Osteoblast (primary cell): ENCODE measurements around the gene DYNLRB1. TPM values are rescaled to one million over a fixed set of nuclear protein-coding genes. Genes with fewer than 3 reads are reported as not detected.

ENCODE experiments used
- DNase-seq: peaks from one replicate; pipeline ENCODE4 v3.0.0; 2011; ENCODE audit warnings: low spot score, mixed read lengths; ENCODE audit not compliant: insufficient read length; ENCODE audit errors: missing footprints
- H2AFZ ChIP-seq: 2 replicates; pipeline ENCODE4 v1.6.0; 2011; ENCODE audit warnings: mild to moderate bottlenecking, low read length
- H3K27ac ChIP-seq: 2 replicates; pipeline ENCODE4 v1.5.1; 2011; ENCODE audit warnings: mild to moderate bottlenecking, low read depth, low read length, moderate library complexity
- H3K27me3 ChIP-seq: 2 replicates; pipeline ENCODE4 v1.6.0; 2012; ENCODE audit warnings: mild to moderate bottlenecking, control low read depth, inconsistent platforms, low read length, moderate library complexity; ENCODE audit not compliant: insufficient read depth
- H3K36me3 ChIP-seq: 2 replicates; pipeline ENCODE4 v1.5.1; 2011; ENCODE audit warnings: mild to moderate bottlenecking, low read length, control low read depth, moderate library complexity; ENCODE audit not compliant: insufficient read depth
- H3K4me1 ChIP-seq: 2 replicates; pipeline ENCODE4 v1.5.1; 2011; ENCODE audit warnings: mild to moderate bottlenecking, low read length, control low read depth, moderate library complexity; ENCODE audit not compliant: insufficient read depth
- H3K4me2 ChIP-seq: 2 replicates; pipeline ENCODE4 v1.6.0; 2011; ENCODE audit warnings: mild to moderate bottlenecking, low read length; ENCODE audit not compliant: insufficient read depth
- H3K4me3 ChIP-seq: fragments of 200-600 bp; sonication (generic); 3 replicates; pipeline ENCODE4 v1.5.1; 2012; ENCODE audit warnings: mild to moderate bottlenecking, low read length, inconsistent platforms; ENCODE audit not compliant: insufficient read depth
- H3K79me2 ChIP-seq: 2 replicates; pipeline ENCODE4 v1.6.0; 2012; ENCODE audit warnings: mild to moderate bottlenecking, low read length, control low read depth, inconsistent platforms; ENCODE audit not compliant: insufficient read depth
- H3K9me3 ChIP-seq: 2 replicates; pipeline ENCODE4 v1.5.1; 2011; ENCODE audit warnings: low read depth, low read length, control low read depth
- H4K20me1 ChIP-seq: 2 replicates; pipeline ENCODE4 v1.6.0; 2012; ENCODE audit warnings: mild to moderate bottlenecking, low read length, control low read depth; ENCODE audit not compliant: insufficient read depth
- CTCF ChIP-seq: IDR thresholded peaks from 2 replicates; pipeline ENCODE4 v1.5.1; 2011; ENCODE audit warnings: mild to moderate bottlenecking, low read depth, low read length, moderate library complexity; ENCODE audit errors: extremely low read depth
- total RNA-seq: library from RNA; depleted of rRNA; stranded (reverse); fragments of >200 nt; gene quantifications from 2 replicates; pipeline ENCODE4 v1.2.3, GENCODE V29; 2012

Gene DYNLRB1
- total RNA-seq, 1 donor, result 51.0 TPM

GRCh38 chr20:34560614-34561013 is 44.4 kb downstream of the DYNLRB1 start:
- no peak for TF ChIP-seq CTCF
- no peak overlapping the region for H2AFZ ChIP-seq
- no peaks in the 10 kb centered on the region for H3K36me3 ChIP-seq
- H3K79me2 ChIP-seq, result no peaks in the 10 kb centered on the region
- H3K27me3 ChIP-seq, result no peaks in the 10 kb centered on the region
- H3K9me3 ChIP-seq, result no peaks in the 10 kb centered on the region
- H3K27ac ChIP-seq, result no peak overlapping the region
- no peak overlapping the region for H3K4me3 ChIP-seq
- H3K4me1 ChIP-seq, result peaks cover 6% of the 10 kb centered on the region
- no peaks in the 10 kb centered on the region for H4K20me1 ChIP-seq
- DNase-seq, result no peak
- no peak overlapping the region for H3K4me2 ChIP-seq

GRCh38 chr20:34561661-34562060 is 45.4 kb downstream of the DYNLRB1 start:
- Histone ChIP-seq H2AFZ (no peak overlapping the region), H3K9me3 (no peaks in the 10 kb centered on the region), H3K27ac (no peak overlapping the region), H3K4me2 (no peak overlapping the region), H3K36me3 (no peaks in the 10 kb centered on the region), H3K27me3 (no peaks in the 10 kb centered on the region), H4K20me1 (no peaks in the 10 kb centered on the region), H3K4me3 (no peak overlapping the region), H3K4me1 (peaks cover 6% of the 10 kb centered on the region), H3K79me2 (no peaks in the 10 kb centered on the region)
- TF ChIP-seq CTCF, result no peak
- no peak for DNase-seq

- peak; percentile 93 for DNase-seq
Observed at GRCh38 chr20:34562641-34563040, 46.4 kb downstream of the DYNLRB1 start.

GRCh38 chr20:34564833-34565232 is 48.6 kb downstream of the DYNLRB1 start:
- H3K36me3 ChIP-seq, result no peaks in the 10 kb centered on the region
- no peak overlapping the region for H3K4me2 ChIP-seq
- peaks cover 2% of the 10 kb centered on the region for H3K4me1 ChIP-seq
- H3K9me3 ChIP-seq, result no peaks in the 10 kb centered on the region
- no peaks in the 10 kb centered on the region for H4K20me1 ChIP-seq
- no peak for DNase-seq
- H3K27me3 ChIP-seq, result no peaks in the 10 kb centered on the region
- H2AFZ ChIP-seq, result no peak overlapping the region
- no peak overlapping the region for H3K4me3 ChIP-seq
- H3K27ac ChIP-seq, result no peak overlapping the region
- no peaks in the 10 kb centered on the region for H3K79me2 ChIP-seq
- no peak for TF ChIP-seq CTCF

More at GRCh38 chr20:34562641-34563040, 46.4 kb downstream of the DYNLRB1 start:
- Histone ChIP-seq H3K4me3 (no peak overlapping the region), H3K79me2 (no peaks in the 10 kb centered on the region), H3K9me3 (no peaks in the 10 kb centered on the region), H3K36me3 (no peaks in the 10 kb centered on the region), H3K27ac (no peak overlapping the region), H3K27me3 (no peaks in the 10 kb centered on the region), H4K20me1 (no peaks in the 10 kb centered on the region), H3K4me1 (peaks cover 5% of the 10 kb centered on the region), H3K4me2 (no peak overlapping the region), H2AFZ (no peak overlapping the region)
- TF ChIP-seq CTCF, result peak; percentile 52
